Central memory CD4-positive, alpha-beta T cell (primary cell): ENCODE measurements around the gene KANSL1.

ENCODE experiments used
- DNase-seq: peaks from one replicate; pipeline ENCODE4 v3.0.0; 2022

Gene KANSL1

GRCh38 chr17:45997624-45998023 lies 195.6 kb downstream of the KANSL1 start:
- DNase-seq: no peak

GRCh38 chr17:45997166-45997565 lies 196.1 kb downstream of the KANSL1 start:
- no peak for DNase-seq

GRCh38 chr17:45996282-45996937 lies 196.8 kb downstream of the KANSL1 start:
- DNase-seq: no peak

GRCh38 chr17:45995627-45996270 lies 197.5 kb downstream of the KANSL1 start:
- no peak for DNase-seq

GRCh38 chr17:45994987-45995386 lies 198.2 kb downstream of the KANSL1 start:
- no peak for DNase-seq

GRCh38 chr17:45993962-45994627 lies 199.1 kb downstream of the KANSL1 start:
- DNase-seq: no peak

- DNase-seq: no peak
Measured at GRCh38 chr17:45992904-45993303, 200.3 kb downstream of the KANSL1 start.

- no peak for DNase-seq
Measured at GRCh38 chr17:45992175-45992574, 201.1 kb downstream of the KANSL1 start.

GRCh38 chr17:45991341-45991740 lies 201.9 kb downstream of the KANSL1 start:
- no peak for DNase-seq

- DNase-seq: no peak
Measured at GRCh38 chr17:45990886-45991285, 202.3 kb downstream of the KANSL1 start.

- no peak for DNase-seq
Measured at GRCh38 chr17:45989759-45990158, 203.5 kb downstream of the KANSL1 start.

GRCh38 chr17:45987706-45988105 lies 205.5 kb downstream of the KANSL1 start:
- DNase-seq: no peak

- DNase-seq: no peak
Measured at GRCh38 chr17:45986056-45986455, 207.2 kb downstream of the KANSL1 start.

GRCh38 chr17:45985447-45985846 lies 207.8 kb downstream of the KANSL1 start:
- no peak for DNase-seq

- DNase-seq: no peak
Measured at GRCh38 chr17:45984368-45984767, 208.9 kb downstream of the KANSL1 start.

- DNase-seq: no peak
Measured at GRCh38 chr17:45983614-45984310, 209.5 kb downstream of the KANSL1 start.

- DNase-seq: no peak
Measured at GRCh38 chr17:45982791-45983613, 210.2 kb downstream of the KANSL1 start.

GRCh38 chr17:45981306-45981705 lies 211.9 kb downstream of the KANSL1 start:
- DNase-seq: no peak

- no peak for DNase-seq
Measured at GRCh38 chr17:45980855-45981254, 212.4 kb downstream of the KANSL1 start.
